Measurements from ENCODE around the gene PHF21B. TPM values are rescaled to one million over a fixed set of nuclear protein-coding genes. Genes with fewer than 3 reads are reported as not detected.
"Not testable (repeated sequence)": the region's sequence is repeated elsewhere in the genome, so short reads cannot be mapped to it uniquely, and the experiment has no call there.

Gene PHF21B
- total RNA-seq, 1 donor from 2014 or later, result 37.4 TPM

GRCh38 chr22:44861245-44861644 lies 148.6 kb downstream of the PHF21B start:
- Mint-ChIP-seq H3K4me3 (ENCODE audit: low read depth) (no peak overlapping the region), H3K27me3 (no peaks in the 10 kb centered on the region), H3K9me3 (ENCODE audit: low read depth) (no peaks in the 10 kb centered on the region), H3K27ac (no peak overlapping the region), H3K36me3 (ENCODE audit: insufficient read depth) (peaks cover 19% of the 10 kb centered on the region), H3K4me1 (ENCODE audit: low read depth) (no peaks in the 10 kb centered on the region)
- no peak for TF ChIP-seq CTCF (IDR thresholded peaks at IDR 0.05; ENCODE audit: unreplicated experiment)
- no peak for DNase-seq (ENCODE audit: low spot score, unreplicated experiment)

- no peak overlapping the region for H3K27ac Mint-ChIP-seq
- H3K36me3 Mint-ChIP-seq (ENCODE audit: insufficient read depth), result peaks cover 24% of the 10 kb centered on the region
- TF ChIP-seq CTCF (IDR thresholded peaks at IDR 0.05; ENCODE audit: unreplicated experiment), result no peak
- no peaks in the 10 kb centered on the region for H3K4me1 Mint-ChIP-seq (ENCODE audit: low read depth)
- no peaks in the 10 kb centered on the region for H3K9me3 Mint-ChIP-seq (ENCODE audit: low read depth)
- H3K4me3 Mint-ChIP-seq (ENCODE audit: low read depth), result no peak overlapping the region
- DNase-seq (ENCODE audit: low spot score, unreplicated experiment), result no peak
- H3K27me3 Mint-ChIP-seq, result no peaks in the 10 kb centered on the region
These were observed 149.5 kb downstream of the PHF21B start for GRCh38 chr22:44860311-44860710.

- Mint-ChIP-seq H3K27me3 (no peaks in the 10 kb centered on the region), H3K27ac (no peak overlapping the region), H3K4me3 (ENCODE audit: low read depth) (no peak overlapping the region), H3K9me3 (ENCODE audit: low read depth) (no peaks in the 10 kb centered on the region), H3K36me3 (ENCODE audit: insufficient read depth) (peaks cover 24% of the 10 kb centered on the region), H3K4me1 (ENCODE audit: low read depth) (no peaks in the 10 kb centered on the region)
- no peak for TF ChIP-seq CTCF (IDR thresholded peaks at IDR 0.05; ENCODE audit: unreplicated experiment)
- DNase-seq (ENCODE audit: low spot score, unreplicated experiment), result no peak
These were observed 150.2 kb downstream of the PHF21B start for GRCh38 chr22:44859641-44860040.

DNA sequence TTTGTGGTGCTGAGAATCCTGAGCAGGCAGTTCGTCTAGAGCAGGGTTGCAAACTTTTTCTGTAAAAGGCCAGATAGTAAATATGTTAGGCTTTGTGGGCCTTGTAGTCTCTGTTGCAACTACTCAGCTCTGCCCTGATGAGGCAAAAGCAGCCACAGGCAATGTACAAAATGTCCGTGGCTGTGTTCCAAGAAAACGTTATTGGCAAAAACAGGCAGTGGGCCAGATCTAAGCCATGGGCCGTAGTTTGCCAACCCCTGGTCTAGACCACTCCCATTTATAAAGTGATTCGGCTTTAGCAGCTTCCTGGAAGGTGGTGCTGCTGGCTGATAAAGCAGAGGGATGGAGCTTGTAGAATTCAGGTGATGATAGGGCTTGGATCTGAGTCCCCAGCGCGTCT lies 151.0 kb downstream of the PHF21B start:
- H3K4me1 Mint-ChIP-seq (ENCODE audit: low read depth); H3K27ac Mint-ChIP-seq; DNase-seq (ENCODE audit: low spot score, unreplicated experiment); H3K4me3 Mint-ChIP-seq (ENCODE audit: low read depth); H3K27me3 Mint-ChIP-seq; H3K9me3 Mint-ChIP-seq (ENCODE audit: low read depth): not testable (repeated sequence)
- H3K36me3 Mint-ChIP-seq (ENCODE audit: insufficient read depth), result peaks cover 21% of the 10 kb centered on the region

DNA sequence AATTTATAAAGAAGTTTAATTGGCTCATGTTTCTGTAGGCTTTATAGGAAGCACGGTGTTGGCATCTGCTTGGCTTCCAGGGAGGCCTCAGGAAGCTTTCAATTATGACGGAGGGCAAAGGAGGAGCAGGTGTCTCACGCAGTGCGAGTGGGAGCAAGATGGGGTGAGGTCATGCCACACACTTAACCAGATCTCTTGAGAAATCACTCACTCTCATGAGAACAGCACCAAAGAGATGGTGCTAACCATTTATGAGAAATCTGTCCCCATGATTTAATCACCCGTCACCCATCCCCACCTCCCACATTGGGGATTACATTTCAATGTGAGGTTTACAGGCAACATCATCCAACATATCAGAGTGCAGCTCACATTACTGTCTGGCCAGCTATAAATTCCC lies 153.9 kb downstream of the PHF21B start:
- TF ChIP-seq CTCF (IDR thresholded peaks at IDR 0.05; ENCODE audit: unreplicated experiment), result no peak
- Mint-ChIP-seq H3K4me1 (ENCODE audit: low read depth) (no peaks in the 10 kb centered on the region), H3K9me3 (ENCODE audit: low read depth) (no peaks in the 10 kb centered on the region), H3K36me3 (ENCODE audit: insufficient read depth) (peaks cover 23% of the 10 kb centered on the region), H3K4me3 (ENCODE audit: low read depth) (no peak overlapping the region), H3K27me3 (no peaks in the 10 kb centered on the region), H3K27ac (no peak overlapping the region)
- DNase-seq (ENCODE audit: low spot score, unreplicated experiment), result no peak

- H3K9me3 Mint-ChIP-seq (ENCODE audit: low read depth); H3K4me1 Mint-ChIP-seq (ENCODE audit: low read depth): not testable (repeated sequence)
These were observed 155.2 kb downstream of the PHF21B start for GRCh38 chr22:44854641-44855040.

More at GRCh38 chr22:44854641-44855040, 155.2 kb downstream of the PHF21B start:
- H3K4me3 Mint-ChIP-seq (ENCODE audit: low read depth); H3K27ac Mint-ChIP-seq; DNase-seq (ENCODE audit: low spot score, unreplicated experiment); H3K27me3 Mint-ChIP-seq: not testable (repeated sequence)
- H3K36me3 Mint-ChIP-seq (ENCODE audit: insufficient read depth), result peaks cover 23% of the 10 kb centered on the region
